Esophagus muscularis mucosa (tissue), 4 donors: ENCODE measurements around the gene NRCAM.

ENCODE experiments used
- EP300 ChIP-seq: sonication (generic); formaldehyde crosslinking; IDR thresholded peaks from one replicate; pipeline ENCODE4 v1.6.1; 2017; ENCODE audit warnings: antibody characterized with exemption
- POLR2A ChIP-seq: fragments of 450-650 bp; IDR thresholded peaks from one replicate; pipeline ENCODE4 v1.6.1; 2017; ENCODE audit warnings: antibody characterized with exemption, moderate library complexity, mild to moderate bottlenecking, low read depth
- POLR2AphosphoS5 ChIP-seq, 2 donors: sonication (generic); formaldehyde crosslinking; IDR thresholded peaks; one replicate each; pipeline ENCODE4 v1.6.1; 2017; ENCODE audit warnings: antibody characterized with exemption in 2 of 2
- TF ChIP-seq, protein P1 (sequence below), 3 experiments: fragments of 200-600 bp in 2 of 3; fragments of 450-650 bp in 1 of 3; sonication (generic) in 2 of 3; IDR thresholded peaks; one replicate each; pipeline ENCODE4 v1.5.1; 2017 to 2019; ENCODE audit warnings: antibody characterized with exemption in 3 of 3, mild to moderate bottlenecking in 2 of 3, moderate library complexity in 1 of 3

DNA sequence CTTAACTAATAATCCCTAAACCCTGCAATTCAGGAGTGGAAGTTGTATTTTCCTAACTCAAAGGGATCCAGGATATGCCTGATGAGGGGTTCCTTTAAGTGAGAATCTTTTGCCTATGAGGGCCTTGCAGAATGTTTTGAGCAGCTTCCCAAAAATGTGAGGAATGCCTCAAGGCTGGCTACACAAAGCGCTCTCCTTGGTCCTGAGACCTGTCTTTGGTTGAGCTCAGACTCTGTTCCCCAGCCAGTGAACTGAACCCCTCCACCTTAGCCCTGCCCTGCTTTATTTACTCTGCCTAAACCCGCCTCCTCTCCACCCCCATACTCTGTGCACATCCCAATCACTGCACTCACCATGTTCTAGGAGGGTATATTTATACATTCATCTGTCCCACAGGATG lies 108.6 kb downstream of the NRCAM start:
- TF ChIP-seq POLR2A (no peak), EP300 (no peak), POLR2AphosphoS5 (IDR thresholded peaks at IDR 0.05) (no peak)
- TF ChIP-seq, protein P1, sequence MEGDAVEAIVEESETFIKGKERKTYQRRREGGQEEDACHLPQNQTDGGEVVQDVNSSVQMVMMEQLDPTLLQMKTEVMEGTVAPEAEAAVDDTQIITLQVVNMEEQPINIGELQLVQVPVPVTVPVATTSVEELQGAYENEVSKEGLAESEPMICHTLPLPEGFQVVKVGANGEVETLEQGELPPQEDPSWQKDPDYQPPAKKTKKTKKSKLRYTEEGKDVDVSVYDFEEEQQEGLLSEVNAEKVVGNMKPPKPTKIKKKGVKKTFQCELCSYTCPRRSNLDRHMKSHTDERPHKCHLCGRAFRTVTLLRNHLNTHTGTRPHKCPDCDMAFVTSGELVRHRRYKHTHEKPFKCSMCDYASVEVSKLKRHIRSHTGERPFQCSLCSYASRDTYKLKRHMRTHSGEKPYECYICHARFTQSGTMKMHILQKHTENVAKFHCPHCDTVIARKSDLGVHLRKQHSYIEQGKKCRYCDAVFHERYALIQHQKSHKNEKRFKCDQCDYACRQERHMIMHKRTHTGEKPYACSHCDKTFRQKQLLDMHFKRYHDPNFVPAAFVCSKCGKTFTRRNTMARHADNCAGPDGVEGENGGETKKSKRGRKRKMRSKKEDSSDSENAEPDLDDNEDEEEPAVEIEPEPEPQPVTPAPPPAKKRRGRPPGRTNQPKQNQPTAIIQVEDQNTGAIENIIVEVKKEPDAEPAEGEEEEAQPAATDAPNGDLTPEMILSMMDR (IDR thresholded peaks at IDR 0.05), result no peak
